NCI-H2029 treated with DMSO at 0.1 percent for 48 hours (cell line): ENCODE results near the gene XDH.
A peak's percentile ranks its signal among the peaks of the same experiment; 100 is the strongest.

Source experiments
- DNase-seq: peaks from one replicate; lab custom pipeline; 2025; lab: John Stamatoyannopoulos, UW

XDH gene

GRCh38 chr2:31402388-31402787 lies 12.2 kb downstream of the XDH start:
- DNase-seq = no peak

GRCh38 chr2:31401580-31401979 lies 13.0 kb downstream of the XDH start:
- no peak for DNase-seq

GRCh38 chr2:31398881-31399280 lies 15.7 kb downstream of the XDH start:
- DNase-seq = no peak

GRCh38 chr2:31397094-31397493 lies 17.4 kb downstream of the XDH start:
- peak; percentile 63 for DNase-seq

GRCh38 chr2:31390324-31390723 lies 24.2 kb downstream of the XDH start:
- DNase-seq = no peak

- no peak for DNase-seq
These were observed 25.8 kb downstream of the XDH start for GRCh38 chr2:31388736-31389135.

- DNase-seq = no peak
These were observed 26.7 kb downstream of the XDH start for GRCh38 chr2:31387850-31388249.

GRCh38 chr2:31386648-31387047 lies 27.9 kb downstream of the XDH start:
- DNase-seq = no peak

GRCh38 chr2:31386172-31386571 lies 28.4 kb downstream of the XDH start:
- no peak for DNase-seq

- DNase-seq = no peak
These were observed 29.7 kb downstream of the XDH start for GRCh38 chr2:31384771-31385276.

- no peak for DNase-seq
These were observed 30.2 kb downstream of the XDH start for GRCh38 chr2:31384351-31384750.

GRCh38 chr2:31383471-31384153 lies 30.9 kb downstream of the XDH start:
- no peak for DNase-seq

GRCh38 chr2:31382452-31383120 lies 32.0 kb downstream of the XDH start:
- DNase-seq = no peak

- no peak for DNase-seq
These were observed 32.9 kb downstream of the XDH start for GRCh38 chr2:31381601-31382000.

GRCh38 chr2:31380243-31380642 lies 34.3 kb downstream of the XDH start:
- no peak for DNase-seq

GRCh38 chr2:31379747-31380146 lies 34.8 kb downstream of the XDH start:
- DNase-seq = no peak

GRCh38 chr2:31378791-31379501 lies 35.6 kb downstream of the XDH start:
- DNase-seq = no peak

GRCh38 chr2:31378389-31378788 lies 36.2 kb downstream of the XDH start:
- DNase-seq = no peak

- DNase-seq = no peak
These were observed 41.4 kb downstream of the XDH start for GRCh38 chr2:31373127-31373526.

- DNase-seq = no peak
These were observed 42.4 kb downstream of the XDH start for GRCh38 chr2:31372097-31372496.

GRCh38 chr2:31371691-31372090 lies 42.9 kb downstream of the XDH start:
- no peak for DNase-seq

GRCh38 chr2:31366733-31367132 lies 47.8 kb downstream of the XDH start:
- no peak for DNase-seq
